T-helper 2 cell treated with Interferon-gamma antibody and Interleukin-4, amounts not matched to agents 100 ng/mL and 5 ng/mL, for 36 hours (primary cell): ENCODE data around the gene MAPK12. TPM values are rescaled to one million over a fixed set of nuclear protein-coding genes. Genes with fewer than 3 reads are reported as not detected.

ENCODE experiments used
- intact Hi-C: fragments of 100-400 bp; cut with micrococcal nuclease; formaldehyde crosslinking; loops from one replicate; pipeline ENCODE4 v1.15.1; 2023
- total RNA-seq: library from RNA; stranded (reverse); gene quantifications from 2 replicates; pipeline ENCODE4 v1.2.3, GENCODE V29; 2022

The MAPK12 gene
- 5.5 and 5.7 TPM in 2 replicates for total RNA-seq

- intact Hi-C loops: no loop called here
These were observed at the start of gene MAPK12 for GRCh38 chr22:50261615-50262459. Gene MAPK12 (minus strand): TSS chr22:50261683. CDS start chr22:50261509, 174 bp downstream.

GRCh38 chr22:50310949-50311444 lies 49.5 kb upstream of the MAPK12 start:
- intact Hi-C loops: no loop called here

DNA sequence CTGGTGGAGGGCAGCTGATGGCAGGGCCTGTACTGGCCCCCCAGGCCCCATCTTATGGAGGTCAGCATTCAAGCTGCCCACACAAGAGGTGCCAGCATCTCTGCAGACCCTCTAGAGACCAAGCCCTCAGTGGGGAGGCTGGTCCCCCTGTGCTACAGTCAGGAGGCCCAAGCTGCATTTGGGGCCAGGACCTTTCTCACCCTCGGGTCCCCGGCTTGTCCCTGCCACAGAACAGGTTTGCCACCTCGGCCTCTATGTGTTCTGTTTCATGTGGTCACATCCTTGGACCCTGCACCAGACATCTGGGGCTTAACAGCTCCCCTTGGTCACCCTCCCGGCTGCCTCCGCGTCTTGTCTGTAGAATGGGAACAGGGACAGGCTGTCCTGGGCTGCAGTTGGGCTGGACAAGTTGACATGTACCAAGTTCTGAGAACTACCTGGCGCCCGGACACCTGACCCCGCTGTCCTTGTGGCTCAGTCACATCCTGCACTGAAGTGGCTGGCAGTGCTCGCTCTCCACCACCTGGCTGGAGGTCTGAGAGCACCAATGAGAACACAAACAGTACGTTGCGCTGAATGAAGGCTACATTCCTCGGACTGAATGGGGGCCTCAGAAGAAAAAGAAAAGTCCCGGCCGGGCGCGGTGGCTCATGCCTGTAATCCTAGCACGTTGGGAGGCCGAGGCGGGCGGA lies 48.7 kb upstream of the MAPK12 start:
- intact Hi-C loops: no loop called here

- intact Hi-C loops: no loop called here
These were observed 48.1 kb upstream of the MAPK12 start for GRCh38 chr22:50309601-50309991.

- intact Hi-C loops: no loop called here
These were observed 47.6 kb upstream of the MAPK12 start for GRCh38 chr22:50308986-50309600.

GRCh38 chr22:50308597-50308935 lies 47.1 kb upstream of the MAPK12 start:
- intact Hi-C loops: no loop called here

- intact Hi-C loops: no loop called here
These were observed 46.6 kb upstream of the MAPK12 start for GRCh38 chr22:50307890-50308596.

GRCh38 chr22:50306753-50307749 lies 45.6 kb upstream of the MAPK12 start, which contains the start of gene PLXNB2:
Gene PLXNB2 (minus strand): TSS chr22:50307646. CDS start chr22:50290584, 17,062 bp downstream.
- intact Hi-C loops: no loop called here

DNA sequence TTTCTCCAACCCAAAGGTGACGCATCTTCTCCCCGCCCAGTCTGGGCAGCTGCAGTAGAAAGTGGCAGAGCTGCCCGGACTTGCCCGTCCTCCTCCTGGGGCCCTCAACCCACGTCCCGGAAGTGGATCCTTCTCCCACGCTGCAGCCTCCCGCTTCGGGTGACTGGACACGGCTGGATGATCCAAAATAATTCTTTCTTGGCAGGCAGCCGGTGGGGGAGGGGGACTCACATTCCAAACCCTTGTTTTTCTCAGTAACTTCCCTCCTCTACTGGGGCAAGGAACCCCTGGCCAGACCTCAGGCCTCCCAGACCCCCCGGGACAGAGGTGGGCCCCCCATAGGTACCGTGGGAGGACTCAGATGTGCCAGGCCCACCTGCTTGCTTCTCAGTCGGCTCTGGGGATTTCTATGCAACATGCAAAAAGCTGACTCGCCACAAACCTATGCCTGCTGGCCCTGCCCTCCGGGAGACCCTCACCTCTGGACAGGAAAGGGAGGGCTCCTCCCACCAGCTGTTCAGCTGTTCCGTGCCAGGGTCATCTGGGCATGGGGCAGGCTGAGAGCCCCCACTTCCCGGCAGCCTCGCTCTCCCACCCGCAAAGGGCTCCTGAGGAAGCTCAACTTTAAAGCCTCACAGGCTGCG lies 44.6 kb upstream of the MAPK12 start:
- intact Hi-C loops: no loop called here

DNA sequence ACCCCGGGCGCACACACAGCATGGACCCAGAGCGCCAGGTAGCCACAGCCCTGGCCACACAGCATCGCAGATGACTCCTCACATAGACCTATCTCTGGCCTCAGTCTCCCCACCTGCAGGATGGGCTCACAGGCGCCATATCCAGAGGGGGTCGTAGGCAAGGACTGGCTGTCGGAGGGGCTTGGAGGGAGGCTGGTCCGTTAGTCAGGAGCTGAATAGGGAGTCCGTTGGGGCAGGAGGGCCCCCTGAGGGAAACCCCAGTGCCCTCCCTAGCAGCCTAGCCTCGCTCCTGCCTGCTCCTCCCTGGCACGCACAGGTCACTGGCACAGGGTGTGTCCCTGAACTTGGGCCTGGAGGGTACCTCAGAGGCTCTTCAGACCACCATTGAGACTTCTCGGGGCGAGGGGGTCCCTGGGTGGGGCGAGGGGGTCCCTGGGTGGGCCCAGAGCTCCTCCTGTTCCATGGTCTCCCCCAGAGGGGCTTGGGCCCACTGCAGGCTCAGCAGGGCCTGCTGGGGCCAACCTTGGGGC lies 44.0 kb upstream of the MAPK12 start:
- intact Hi-C loops: no loop called here

- intact Hi-C loops: no loop called here
These were observed 43.3 kb upstream of the MAPK12 start for GRCh38 chr22:50304528-50305392.

- intact Hi-C loops: no loop called here
These were observed 42.5 kb upstream of the MAPK12 start for GRCh38 chr22:50303848-50304527.

- intact Hi-C loops: no loop called here
These were observed 42.0 kb upstream of the MAPK12 start for GRCh38 chr22:50303515-50303847.

DNA sequence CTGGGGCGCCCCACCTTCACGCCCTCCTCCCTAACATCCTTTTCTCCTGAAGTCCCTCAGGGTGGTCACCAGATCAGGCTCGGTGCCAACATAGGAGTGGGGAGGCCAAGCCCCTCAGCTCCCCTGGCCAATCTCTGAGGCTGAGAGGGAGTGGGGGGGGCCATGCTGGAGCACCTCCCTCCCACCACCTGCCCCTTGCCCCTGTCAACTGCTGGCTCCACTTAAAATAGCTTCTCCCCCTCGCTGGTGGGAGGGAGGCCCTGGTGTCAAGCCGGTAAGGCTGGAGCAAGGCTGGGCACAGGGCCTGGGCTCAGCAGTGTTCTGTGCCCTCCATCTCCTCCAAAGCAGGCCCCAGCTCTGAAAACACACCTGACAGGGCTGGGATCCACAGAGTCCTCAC lies 41.1 kb upstream of the MAPK12 start:
- intact Hi-C loops: no loop called here

GRCh38 chr22:50302041-50302541 lies 40.6 kb upstream of the MAPK12 start:
- intact Hi-C loops: no loop called here

GRCh38 chr22:50301581-50301991 lies 40.1 kb upstream of the MAPK12 start:
- intact Hi-C loops: no loop called here

GRCh38 chr22:50300620-50301257 lies 39.3 kb upstream of the MAPK12 start:
- intact Hi-C loops: no loop called here
